ENCODE measurements around the gene SLC9A7.

DNA sequence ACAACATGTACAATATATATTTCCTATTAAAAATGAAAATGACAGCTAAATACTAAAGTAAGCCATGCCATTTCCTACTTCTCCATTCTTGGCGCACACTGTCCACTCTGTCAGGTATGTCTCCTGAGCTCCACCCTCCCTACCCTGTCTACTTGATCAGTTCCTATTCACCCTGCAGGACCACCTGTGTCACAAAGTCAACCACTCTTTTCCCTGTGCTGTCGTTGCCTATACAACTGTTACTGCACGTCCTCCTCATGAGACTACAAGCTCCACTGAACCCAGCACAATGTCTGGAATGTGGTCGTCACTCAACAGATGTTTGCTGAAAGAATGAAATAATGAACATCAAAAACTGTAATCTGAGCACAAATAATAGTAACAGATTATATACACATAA lies 54.9 kb downstream of the SLC9A7 start:
- TF ChIP-seq EZH2 (IDR thresholded peaks at IDR 0.05) (no peak), CTCF (IDR thresholded peaks at IDR 0.05) (no peak)

Data from neural progenitor cell (in vitro differentiated cells).